ENCODE data around the gene USP13. TPM values are rescaled to one million over a fixed set of nuclear protein-coding genes. Genes with fewer than 3 reads are reported as not detected.

Gene USP13
- total and polyA plus RNA-seq, 10 of the 15 experiments (the other 5 are each of a cell fraction or from before 2014, with no cell fraction given) = 3.2 to 20.8 (median 9.0) TPM

GRCh38 chr3:179695672-179696313, 43.0 kb downstream of the USP13 start:
- 62% methylated on average over 4 of the region's 4 CpGs for WGBS (ENCODE audit: insufficient coverage, insufficient replicate concordance, low lambda C conversion rate, missing lambda C conversion rate)
- SMC1A ChIA-PET (ENCODE audit: uncharacterized antibody, unreplicated experiment) = interaction anchor here (1.0 to 1.2 kb wide), 3 partner anchors 10 to 139 kb away, joined by 3 to 4 read pairs (median 3); no protein-coding TSS in a partner anchor
- RAD21 ChIA-PET (ENCODE audit: unreplicated experiment) = no interaction called here
- Histone ChIP-seq H3K9ac (ENCODE audit: control insufficient read depth, insufficient read depth, low read length) (no peak overlapping the region), H4K20me1 (ENCODE audit: control insufficient read depth, insufficient read depth) (no peaks in the 10 kb centered on the region), H3K9me3 (replicated peaks; ENCODE audit: control insufficient read depth, insufficient read depth, low read length) (no peaks in the 10 kb centered on the region), H3K4me2 (ENCODE audit: control insufficient read depth, insufficient read depth) (no peak overlapping the region), H3K4me1 (ENCODE audit: control insufficient read depth, insufficient read depth, low read length) (no peaks in the 10 kb centered on the region), H3K27ac (ENCODE audit: control insufficient read depth, insufficient read depth) (no peak overlapping the region), H3K79me2 (ENCODE audit: control insufficient read depth, insufficient read depth, low read length) (no peaks in the 10 kb centered on the region; the same call in 1 of the 2 replicates), H3K4me3 (no peak overlapping the region), H3K36me3 (ENCODE audit: control insufficient read depth in 2 of 2, insufficient read depth in 2 of 2, low read length in 1 of 2) (peaks cover 0 to 1% of the 10 kb centered on the region in 2 experiments; a peak in 2 of 4 replicates), H2AFZ (ENCODE audit: control insufficient read depth, low read depth, low read length) (no peak overlapping the region), H3K27me3 (replicated peaks in 1 of 2; ENCODE audit: control insufficient read depth in 2 of 2, insufficient read depth in 2 of 2, low read length in 1 of 2) (no peaks in the 10 kb centered on the region)
- TF ChIP-seq BACH1 (IDR thresholded peaks at IDR 0.05; ENCODE audit: borderline replicate concordance) (no peak), JUNB (IDR thresholded peaks at IDR 0.05) (no peak), MTA2 (IDR thresholded peaks at IDR 0.05; ENCODE audit: low read depth) (no peak), SIX5 (IDR thresholded peaks at IDR 0.05; ENCODE audit: low read depth, low read length, severe bottlenecking) (no peak), YY1 (IDR thresholded peaks at IDR 0.05; ENCODE audit: low read depth, low read length) (no peak), CHD2 (IDR thresholded peaks at IDR 0.05; ENCODE audit: borderline replicate concordance, low read depth, low read length) (no peak), REST (IDR thresholded peaks at IDR 0.05; ENCODE audit: low read depth, low read length) (no peak), ZBED1 (IDR thresholded peaks at IDR 0.05; ENCODE audit: borderline replicate concordance) (no peak)
- POLR2A ChIA-PET = no interaction called here
- in situ Hi-C loops (cut with MboI) = no loop called here
- no TSS peak for BruUV-seq (replicated peaks)
- DNase-seq (ENCODE audit: low read depth, low spot score) (no peak), ATAC-seq (no peak), FAIRE-seq (no peak)
- CTCF ChIA-PET = interaction anchor here (0.7 to 2.0 kb wide), 2 partner anchors 24 to 46 kb away, joined by 3 to 8 read pairs; no protein-coding TSS in a partner anchor
- intact Hi-C loops (cut with micrococcal nuclease; ENCODE audit: unreplicated experiment) = no loop called here
